Epithelial cell of esophagus (primary cell): ENCODE data around the gene UTP25.

Source experiments
- DNase-seq: peaks from one replicate; pipeline ENCODE4 v3.0.0; 2010; ENCODE audit warnings: low read depth
- H3K4me3 ChIP-seq: 2 replicates; pipeline ENCODE4 v1.5.1; 2011; ENCODE audit warnings: mild to moderate bottlenecking, low read length, control low read depth
- CTCF ChIP-seq: IDR thresholded peaks from 2 replicates; pipeline ENCODE4 v1.5.1; 2011; ENCODE audit warnings: low read depth, mild to moderate bottlenecking, low read length, control low read depth, inconsistent platforms; ENCODE audit not compliant: insufficient read depth; ENCODE audit errors: missing control alignments

UTP25 gene

GRCh38 chr1:209860293-209860881, 32.6 kb downstream of the UTP25 start:
- DNase-seq = peak; percentile 86
- H3K4me3 ChIP-seq = no peak overlapping the region
- TF ChIP-seq CTCF = peak; percentile 85

GRCh38 chr1:209861242-209861641, 33.5 kb downstream of the UTP25 start:
- DNase-seq = no peak
- TF ChIP-seq CTCF = no peak
- no peak overlapping the region for H3K4me3 ChIP-seq

GRCh38 chr1:209862391-209863356, 34.9 kb downstream of the UTP25 start:
- TF ChIP-seq CTCF = no peak
- DNase-seq = no peak
- no peak overlapping the region for H3K4me3 ChIP-seq

- no peak for TF ChIP-seq CTCF
- H3K4me3 ChIP-seq = no peak overlapping the region
- DNase-seq = peak; percentile 38
Observed at GRCh38 chr1:209863766-209864485, 36.2 kb downstream of the UTP25 start.

GRCh38 chr1:209866201-209866600, 38.4 kb downstream of the UTP25 start:
- no peak for DNase-seq

More at GRCh38 chr1:209866201-209866600, 38.4 kb downstream of the UTP25 start:
- no peak overlapping the region for H3K4me3 ChIP-seq
- no peak for TF ChIP-seq CTCF
